ENCODE data around the gene ANO6.

The ANO6 gene

GRCh38 chr12:45342171-45342570 lies 126.3 kb downstream of the ANO6 start:
- Histone ChIP-seq H2AFZ (ENCODE audit: low read length) (no peak overlapping the region), H3K4me3 (ENCODE audit: low read length) (no peak overlapping the region), H3K4me1 (ENCODE audit: low read length) (no peaks in the 10 kb centered on the region), H3K4me2 (ENCODE audit: low read depth, low read length) (no peak overlapping the region), H3K27me3 (replicated peaks; ENCODE audit: insufficient read depth, low read length) (no peaks in the 10 kb centered on the region), H3F3A (ENCODE audit: insufficient read depth, low read length) (no peaks in the 10 kb centered on the region), H3K36me3 (replicated peaks; ENCODE audit: insufficient read depth, low read length) (no peaks in the 10 kb centered on the region), H3K9ac (ENCODE audit: low read length) (no peak overlapping the region), H3K79me2 (ENCODE audit: low read length) (no peaks in the 10 kb centered on the region), H3K9me2 (replicated peaks; ENCODE audit: insufficient read depth, low read length) (no peaks in the 10 kb centered on the region), H3K9me3 (replicated peaks; ENCODE audit: insufficient read depth, low read length) (no peaks in the 10 kb centered on the region), H4K20me1 (ENCODE audit: insufficient read depth, low read length) (no peaks in the 10 kb centered on the region), H3K27ac (ENCODE audit: low read length) (no peak overlapping the region)
- DNase-seq, result no peak
- TF ChIP-seq CTCF (IDR thresholded peaks at IDR 0.05; ENCODE audit: low read length) (no peak), EZH2phosphoT487 (IDR thresholded peaks at IDR 0.05; ENCODE audit: low read length) (no peak), EZH2 (optimal IDR thresholded peaks at IDR 0.05; ENCODE audit: low read depth, low read length) (no peak)

- Histone ChIP-seq H3K4me2 (ENCODE audit: low read depth, low read length) (no peak overlapping the region), H3K36me3 (replicated peaks; ENCODE audit: insufficient read depth, low read length) (no peaks in the 10 kb centered on the region)
These were observed 127.0 kb downstream of the ANO6 start for GRCh38 chr12:45342848-45343247.

GRCh38 chr12:45343269-45344051 lies 127.6 kb downstream of the ANO6 start:
- Histone ChIP-seq H3K36me3 (replicated peaks; ENCODE audit: insufficient read depth, low read length) (no peaks in the 10 kb centered on the region), H4K20me1 (ENCODE audit: insufficient read depth, low read length) (no peaks in the 10 kb centered on the region), H3K4me2 (ENCODE audit: low read depth, low read length) (no peak overlapping the region), H3F3A (ENCODE audit: insufficient read depth, low read length) (no peaks in the 10 kb centered on the region), H3K4me1 (ENCODE audit: low read length) (no peaks in the 10 kb centered on the region), H3K27me3 (replicated peaks; ENCODE audit: insufficient read depth, low read length) (no peaks in the 10 kb centered on the region), H3K9ac (ENCODE audit: low read length) (no peak overlapping the region), H3K79me2 (ENCODE audit: low read length) (no peaks in the 10 kb centered on the region), H3K9me2 (replicated peaks; ENCODE audit: insufficient read depth, low read length) (no peaks in the 10 kb centered on the region), H3K27ac (ENCODE audit: low read length) (no peak overlapping the region), H3K9me3 (replicated peaks; ENCODE audit: insufficient read depth, low read length) (no peaks in the 10 kb centered on the region), H3K4me3 (ENCODE audit: low read length) (no peak overlapping the region), H2AFZ (ENCODE audit: low read length) (no peak overlapping the region)
- TF ChIP-seq EZH2 (optimal IDR thresholded peaks at IDR 0.05; ENCODE audit: low read depth, low read length), result no peak
- no peak for TF ChIP-seq CTCF (IDR thresholded peaks at IDR 0.05; ENCODE audit: low read length)
- DNase-seq, result no peak

More at GRCh38 chr12:45342848-45343247, 127.0 kb downstream of the ANO6 start:
- no peak overlapping the region for H3K27ac ChIP-seq (ENCODE audit: low read length)
- no peaks in the 10 kb centered on the region for H4K20me1 ChIP-seq (ENCODE audit: insufficient read depth, low read length)
- TF ChIP-seq EZH2phosphoT487 (IDR thresholded peaks at IDR 0.05; ENCODE audit: low read length) (no peak), CTCF (IDR thresholded peaks at IDR 0.05; ENCODE audit: low read length) (no peak), EZH2 (optimal IDR thresholded peaks at IDR 0.05; ENCODE audit: low read depth, low read length) (no peak)
- H3F3A ChIP-seq (ENCODE audit: insufficient read depth, low read length), result no peaks in the 10 kb centered on the region
- no peak overlapping the region for H3K9ac ChIP-seq (ENCODE audit: low read length)
- H2AFZ ChIP-seq (ENCODE audit: low read length), result no peak overlapping the region
- no peaks in the 10 kb centered on the region for H3K9me2 ChIP-seq (replicated peaks; ENCODE audit: insufficient read depth, low read length)
- H3K9me3 ChIP-seq (replicated peaks; ENCODE audit: insufficient read depth, low read length), result no peaks in the 10 kb centered on the region
- no peaks in the 10 kb centered on the region for H3K4me1 ChIP-seq (ENCODE audit: low read length)
- no peaks in the 10 kb centered on the region for H3K27me3 ChIP-seq (replicated peaks; ENCODE audit: insufficient read depth, low read length)
- no peak for DNase-seq
- H3K79me2 ChIP-seq (ENCODE audit: low read length), result no peaks in the 10 kb centered on the region
- no peak overlapping the region for H3K4me3 ChIP-seq (ENCODE audit: low read length)
